ENCODE data around the gene MORC4.

Gene MORC4

DNA sequence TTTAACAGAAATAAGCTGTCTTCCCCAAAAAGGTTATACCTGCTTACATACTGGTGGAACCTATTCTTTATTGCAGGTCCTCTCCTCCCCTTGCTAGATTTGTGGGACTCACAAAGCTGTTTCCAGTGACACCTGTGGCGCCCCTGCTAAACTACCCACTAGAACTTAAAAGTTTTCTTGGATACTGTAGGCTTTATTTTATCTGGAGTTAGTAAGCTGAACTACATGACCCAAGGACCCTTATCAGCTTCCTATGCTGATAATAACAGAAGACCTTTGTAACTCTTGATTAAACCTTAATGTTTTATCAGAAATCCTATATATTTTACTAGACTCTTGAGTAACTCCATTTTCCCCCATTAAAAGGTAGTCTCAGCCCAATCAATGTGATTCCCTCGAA is 47.5 kb downstream of the MORC4 start:
- DNase-seq (ENCODE audit: low read depth), result no peak

- DNase-seq (ENCODE audit: low read depth), result no peak
Observed at GRCh38 chrX:106952089-106952488, 47.9 kb downstream of the MORC4 start.

- no peak for DNase-seq (ENCODE audit: low read depth)
Observed at GRCh38 chrX:106951230-106951629, 48.8 kb downstream of the MORC4 start.

GRCh38 chrX:106950381-106950780 is 49.6 kb downstream of the MORC4 start:
- no peak for DNase-seq (ENCODE audit: low read depth)

GRCh38 chrX:106949366-106949765 is 50.6 kb downstream of the MORC4 start:
- DNase-seq (ENCODE audit: low read depth), result no peak

GRCh38 chrX:106948641-106949040 is 51.4 kb downstream of the MORC4 start:
- no peak for DNase-seq (ENCODE audit: low read depth)

GRCh38 chrX:106946464-106946863 is 53.5 kb downstream of the MORC4 start:
- no peak for DNase-seq (ENCODE audit: low read depth)

- no peak for DNase-seq (ENCODE audit: low read depth)
Observed at GRCh38 chrX:106940068-106940467, 59.9 kb downstream of the MORC4 start.

DNA sequence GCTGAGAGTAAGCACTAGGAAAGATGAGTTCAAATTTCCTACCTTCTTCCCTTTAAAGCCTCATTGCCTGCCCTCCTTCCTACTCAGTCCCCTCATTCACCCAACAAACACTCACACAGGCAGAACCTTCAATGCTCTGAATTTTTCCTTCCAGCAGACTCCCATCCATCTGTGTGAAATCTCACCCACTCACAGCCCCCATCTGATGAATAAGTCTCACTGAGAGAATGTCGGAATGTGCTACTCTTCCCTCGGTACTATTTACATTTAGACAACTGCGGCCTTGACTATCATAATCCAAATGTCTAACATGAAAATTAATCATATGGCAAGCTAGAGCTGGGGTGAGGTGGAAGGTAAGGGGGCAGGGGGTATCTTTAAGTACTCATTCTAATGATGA is 60.4 kb downstream of the MORC4 start:
- no peak for DNase-seq (ENCODE audit: low read depth)

- no peak for DNase-seq (ENCODE audit: low read depth)
Observed at GRCh38 chrX:106936246-106936645, 63.8 kb downstream of the MORC4 start.

GRCh38 chrX:106935175-106935574 is 64.8 kb downstream of the MORC4 start:
- no peak for DNase-seq (ENCODE audit: low read depth)

DNA sequence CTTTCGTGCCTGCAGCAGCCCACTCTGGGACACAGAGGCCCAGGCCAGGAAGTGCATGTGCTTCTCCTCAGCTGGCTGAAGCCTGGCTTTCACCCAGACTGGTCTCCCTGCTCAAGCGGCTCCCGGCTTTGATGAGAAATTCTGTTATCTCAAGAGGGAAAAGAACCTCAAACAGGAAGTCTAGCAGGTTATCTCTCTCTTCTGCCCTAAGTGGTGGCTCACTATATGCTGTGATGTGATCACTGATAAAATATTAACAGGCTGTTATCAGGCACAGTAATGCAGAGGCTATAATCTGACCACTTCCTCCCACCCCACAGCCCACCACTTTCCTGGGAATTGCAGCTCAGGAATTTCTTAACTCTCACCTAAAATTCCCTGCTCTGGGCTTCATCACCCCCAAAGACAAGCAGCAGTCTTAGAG is 66.5 kb downstream of the MORC4 start:
- no peak for DNase-seq (ENCODE audit: low read depth)

DNA sequence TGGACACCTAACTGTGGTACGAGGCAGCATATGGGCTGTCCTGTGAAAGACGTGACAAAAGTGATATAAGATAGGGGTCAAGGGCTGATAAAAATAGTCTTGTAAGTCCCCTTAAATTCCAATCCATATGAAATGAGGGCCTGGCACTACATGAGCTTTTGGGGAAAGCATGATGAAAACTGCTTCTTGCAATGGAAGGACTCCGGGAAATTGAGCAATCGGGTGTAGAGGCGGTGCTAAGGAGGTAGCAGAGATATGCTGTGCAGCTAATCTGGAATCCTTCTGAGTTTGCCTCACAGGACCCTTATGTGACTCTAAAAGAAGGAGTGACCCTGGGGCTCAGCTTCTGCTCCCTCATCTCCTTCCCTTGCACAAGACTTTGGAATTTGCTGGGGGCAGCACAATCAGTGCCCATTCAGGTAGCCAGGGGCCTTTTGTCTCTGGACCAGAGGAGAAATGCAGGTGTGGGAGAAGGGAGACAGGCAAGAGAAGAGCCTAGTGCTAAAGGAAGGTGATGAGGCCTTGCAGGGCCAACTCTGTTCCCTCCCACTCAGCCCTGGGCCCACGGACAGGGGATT is 67.0 kb downstream of the MORC4 start:
- DNase-seq (ENCODE audit: low read depth), result no peak

DNA sequence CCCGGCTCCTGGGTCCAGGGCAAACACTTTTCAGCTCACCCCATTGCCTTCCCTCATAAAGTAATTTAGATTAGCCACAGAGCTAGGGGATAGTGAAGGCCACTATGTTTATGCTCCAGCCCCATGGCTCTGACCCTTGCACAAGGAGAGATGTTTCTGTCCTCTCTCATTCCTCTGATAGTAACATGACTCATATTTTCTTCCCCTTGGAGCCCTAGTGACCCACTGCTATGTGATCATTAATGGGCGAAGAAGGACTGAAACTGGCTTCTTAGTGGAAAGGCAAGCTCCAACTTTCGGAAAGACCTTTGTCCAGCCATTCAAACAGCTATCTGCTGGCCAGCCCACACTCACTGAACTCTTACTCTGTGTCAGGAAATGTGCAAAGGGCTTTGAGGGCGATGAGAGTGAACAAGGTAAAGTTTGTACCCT is 67.5 kb downstream of the MORC4 start:
- no peak for DNase-seq (ENCODE audit: low read depth)

GRCh38 chrX:106931831-106932491 is 68.1 kb downstream of the MORC4 start:
- no peak for DNase-seq (ENCODE audit: low read depth)

DNA sequence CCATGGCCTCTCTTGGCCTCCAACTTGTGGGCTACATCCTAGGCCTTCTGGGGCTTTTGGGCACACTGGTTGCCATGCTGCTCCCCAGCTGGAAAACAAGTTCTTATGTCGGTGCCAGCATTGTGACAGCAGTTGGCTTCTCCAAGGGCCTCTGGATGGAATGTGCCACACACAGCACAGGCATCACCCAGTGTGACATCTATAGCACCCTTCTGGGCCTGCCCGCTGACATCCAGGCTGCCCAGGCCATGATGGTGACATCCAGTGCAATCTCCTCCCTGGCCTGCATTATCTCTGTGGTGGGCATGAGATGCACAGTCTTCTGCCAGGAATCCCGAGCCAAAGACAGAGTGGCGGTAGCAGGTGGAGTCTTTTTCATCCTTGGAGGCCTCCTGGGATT is 71.8 kb downstream of the MORC4 start:
- DNase-seq (ENCODE audit: low read depth), result no peak

DNA sequence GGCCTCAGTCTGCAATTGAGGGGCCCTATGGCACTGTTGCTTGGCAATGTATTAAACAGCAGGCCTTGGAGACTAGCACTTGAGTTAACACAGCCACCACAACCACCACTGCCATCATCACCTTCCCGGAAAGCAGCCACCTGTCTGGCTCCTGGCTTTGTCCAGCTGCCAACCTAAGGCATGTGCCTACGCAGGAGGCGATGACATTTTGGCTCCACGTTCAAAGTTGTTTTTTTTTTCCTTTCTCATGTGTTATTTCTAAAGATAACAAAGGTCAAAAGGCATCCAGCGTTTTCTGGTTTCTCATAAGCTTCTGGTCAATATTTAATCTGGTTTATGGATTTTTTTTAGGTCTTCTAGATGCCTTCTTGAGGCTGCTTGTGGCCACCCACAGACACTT is 72.3 kb downstream of the MORC4 start:
- DNase-seq (ENCODE audit: low read depth), result no peak

GRCh38 chrX:106927023-106927422 is 73.0 kb downstream of the MORC4 start:
- no peak for DNase-seq (ENCODE audit: low read depth)

DNA sequence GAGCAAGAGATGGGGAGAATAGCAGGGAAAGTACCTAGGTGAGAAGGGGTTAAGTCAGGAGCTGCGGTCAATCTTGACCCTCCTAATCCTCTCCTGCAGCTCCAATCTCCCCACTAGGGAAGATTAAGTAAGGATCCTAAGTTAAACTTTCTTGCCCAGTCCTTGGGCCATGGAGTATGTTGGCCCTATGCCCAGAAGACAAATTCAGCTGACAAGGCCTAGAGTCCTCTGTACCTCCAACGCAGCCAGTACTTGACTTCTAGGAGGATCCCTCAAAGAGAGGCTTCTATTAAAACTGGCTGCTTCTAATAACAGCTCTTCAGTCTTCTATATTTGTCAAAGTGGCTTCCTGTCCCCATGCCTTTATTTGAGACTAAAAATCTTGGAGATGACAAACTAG is 78.4 kb downstream of the MORC4 start:
- no peak for DNase-seq (ENCODE audit: low read depth)

DNA sequence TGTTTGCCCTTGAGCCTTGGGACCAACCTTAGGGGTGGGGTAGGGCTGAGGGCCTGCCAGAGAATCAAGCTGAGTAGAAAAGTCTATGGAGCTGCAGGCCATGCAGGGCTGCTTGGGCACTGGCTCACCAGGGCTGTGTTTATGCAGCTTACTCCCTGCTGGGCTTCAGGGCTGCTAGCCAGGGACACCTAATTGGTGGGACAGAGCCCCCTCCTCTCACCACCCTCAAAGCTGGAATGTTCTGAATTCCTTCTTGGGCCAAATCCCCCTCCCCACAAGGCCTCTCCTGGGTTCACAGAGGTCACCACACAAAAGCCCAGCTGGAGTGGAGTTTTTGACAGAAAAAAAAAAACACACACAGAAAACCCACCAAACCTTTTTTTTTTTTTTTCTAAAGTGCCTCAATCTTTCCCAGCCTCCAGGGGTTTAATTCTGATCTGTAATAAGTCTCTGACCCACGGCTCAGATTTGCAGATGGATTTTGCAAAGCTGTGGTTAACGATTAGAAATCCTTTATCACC is 80.0 kb downstream of the MORC4 start, which contains the start of gene CLDN2:
Gene CLDN2 (plus strand): TSS at position 471 of the 521 bp plus-strand sequence. CDS start 7,827 bp downstream, outside the sequence.
- no peak for DNase-seq (ENCODE audit: low read depth)

DNA sequence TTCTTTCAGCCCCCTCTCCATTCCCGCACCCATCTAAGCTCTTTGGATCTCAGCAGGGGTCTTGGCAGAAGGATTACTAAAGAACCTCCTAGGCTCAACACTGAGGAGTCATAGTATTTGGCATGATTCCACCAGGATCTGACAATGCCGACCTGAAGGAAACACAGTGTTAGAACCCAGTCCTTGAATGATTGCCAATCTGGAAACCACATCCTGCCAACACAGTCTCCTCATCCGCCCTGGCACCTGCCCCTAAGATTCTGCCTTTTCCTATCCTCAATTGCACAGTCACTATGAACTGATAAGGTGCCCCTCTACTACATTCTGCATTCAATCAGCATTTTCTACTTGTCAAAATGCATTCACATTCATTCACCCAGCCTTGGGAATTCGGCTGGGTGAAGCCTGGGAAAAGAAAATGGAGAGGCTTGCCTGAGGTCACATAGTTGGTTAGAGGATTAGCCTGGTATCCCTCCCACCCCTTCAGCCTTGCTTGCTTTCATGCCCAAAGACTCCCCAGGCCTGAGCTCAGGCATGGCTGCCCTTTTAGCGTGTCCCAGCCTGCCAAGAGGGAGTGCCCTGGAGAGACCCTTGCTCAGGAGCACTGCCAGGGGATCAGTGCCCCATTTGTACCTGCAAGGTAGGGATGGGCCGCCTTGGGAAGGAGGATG is 82.0 kb downstream of the MORC4 start:
- no peak for DNase-seq (ENCODE audit: low read depth)

DNA sequence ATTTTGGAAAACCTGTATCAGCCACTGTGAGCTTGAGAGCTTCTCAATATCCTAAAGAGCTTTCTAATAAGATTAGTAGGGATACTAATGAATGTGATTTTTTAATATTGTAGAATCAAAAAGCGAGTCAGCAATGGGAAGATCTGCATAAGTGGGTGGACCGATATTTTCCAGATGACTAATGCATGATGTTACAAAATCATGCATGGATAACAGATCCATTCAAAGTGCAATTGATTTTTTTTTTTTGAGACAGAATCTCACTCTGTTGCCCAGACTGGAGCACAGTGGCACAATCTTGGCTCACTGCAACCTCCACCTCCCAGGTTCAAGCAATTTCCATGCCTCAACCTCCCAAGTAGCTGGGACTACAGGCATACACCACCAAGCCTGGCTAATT is 87.1 kb downstream of the MORC4 start:
- DNase-seq (ENCODE audit: low read depth), result no peak

DNA sequence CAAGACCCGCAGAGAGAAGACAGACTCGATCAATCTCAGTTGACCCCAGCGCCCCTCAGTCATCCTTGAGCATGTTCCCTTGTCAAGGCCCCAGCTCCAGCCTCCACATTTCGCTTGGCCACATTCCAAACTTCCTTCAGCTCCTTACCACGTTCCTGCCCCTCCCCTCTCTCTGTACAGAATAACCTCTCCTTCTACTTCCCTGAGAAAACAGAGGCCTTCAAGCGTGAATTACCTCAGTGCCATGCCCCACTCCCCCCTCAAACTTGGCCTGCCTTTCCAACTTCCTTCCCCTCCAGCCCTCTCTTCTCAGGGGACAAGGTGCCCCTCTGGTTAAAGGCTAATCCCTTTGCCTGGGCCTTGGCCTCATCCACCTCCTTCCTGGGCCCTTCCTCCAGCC is 93.7 kb downstream of the MORC4 start:
- no peak for DNase-seq (ENCODE audit: low read depth)
